Osteocyte (in vitro differentiated cells): ENCODE data around the gene SH3PXD2A. TPM values are rescaled to one million over a fixed set of nuclear protein-coding genes. Genes with fewer than 3 reads are reported as not detected.

Source experiments
- DNase-seq: peaks from one replicate; pipeline ENCODE4 v3.0.0; 2021; ENCODE audit warnings: mixed read lengths; ENCODE audit not compliant: unreplicated experiment; ENCODE audit errors: extremely low spot score
- H3K27ac Mint-ChIP-seq: one replicate; pipeline ENCODE4 v1.8.0; 2021; ENCODE audit warnings: mild to moderate bottlenecking, mixed read lengths; ENCODE audit not compliant: unreplicated experiment
- H3K27me3 Mint-ChIP-seq: one replicate; pipeline ENCODE4 v1.8.0; 2021; ENCODE audit warnings: mixed read lengths; ENCODE audit not compliant: unreplicated experiment
- H3K36me3 Mint-ChIP-seq: one replicate; pipeline ENCODE4 v1.8.0; 2021; ENCODE audit warnings: mixed read lengths; ENCODE audit not compliant: unreplicated experiment
- H3K4me1 Mint-ChIP-seq: one replicate; pipeline ENCODE4 v1.8.0; 2021; ENCODE audit warnings: mixed read lengths; ENCODE audit not compliant: unreplicated experiment
- H3K4me3 Mint-ChIP-seq: one replicate; pipeline ENCODE4 v1.8.0; 2021; ENCODE audit warnings: mild to moderate bottlenecking, moderate library complexity, mixed read lengths; ENCODE audit not compliant: unreplicated experiment
- H3K9me3 Mint-ChIP-seq: one replicate; pipeline ENCODE4 v1.8.0; 2021; ENCODE audit warnings: mixed read lengths; ENCODE audit not compliant: unreplicated experiment
- CTCF ChIP-seq: fragments of 200-600 bp; sonication (generic); IDR thresholded peaks from 2 replicates; pipeline ENCODE4 v1.5.0; 2021; ENCODE audit warnings: antibody characterized with exemption, mild to moderate bottlenecking, moderate library complexity
- total RNA-seq: library from RNA; stranded (reverse); gene quantifications from 2 replicates; pipeline ENCODE4 v1.2.1, GENCODE V29; 2021

SH3PXD2A gene
- total RNA-seq, 1 donor from 2014 or later: 43.0 TPM

DNA sequence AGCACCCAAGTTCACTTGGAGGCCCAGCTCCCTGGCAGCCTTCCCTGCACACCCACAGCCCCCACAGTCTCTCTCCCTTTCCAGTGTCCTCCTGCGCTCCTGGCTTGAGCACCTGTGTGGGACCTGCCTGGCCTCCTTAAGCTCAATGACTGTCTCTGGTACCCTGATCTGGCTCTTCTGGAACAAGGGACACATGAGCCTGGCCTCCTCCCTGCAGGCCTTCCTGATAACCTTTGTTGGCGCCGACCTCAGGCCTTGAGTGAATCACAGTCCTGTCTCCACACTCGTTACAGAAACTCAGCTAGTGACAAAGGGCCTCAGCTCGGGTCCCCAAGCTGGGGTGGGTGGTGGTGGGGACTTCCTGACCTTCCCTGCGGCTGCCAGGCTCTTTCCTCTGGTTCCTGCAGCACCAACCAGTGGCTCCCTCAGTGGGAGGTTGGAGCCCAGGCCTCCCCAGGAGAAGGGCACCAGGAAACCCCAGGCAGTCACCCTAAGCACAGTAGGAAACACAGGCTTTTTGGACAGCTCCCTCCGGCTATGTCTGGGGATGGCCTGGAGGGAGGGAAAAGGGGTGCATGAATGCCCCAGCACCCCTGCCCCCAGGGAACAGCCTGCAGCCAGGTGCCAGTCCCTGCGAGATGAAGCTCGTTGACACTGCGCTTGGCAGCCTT is 147.3 kb downstream of the SH3PXD2A start:
- Mint-ChIP-seq H3K27me3 (no peaks in the 10 kb centered on the region), H3K27ac (no peak overlapping the region), H3K4me3 (no peak overlapping the region), H3K9me3 (no peaks in the 10 kb centered on the region), H3K36me3 (no peaks in the 10 kb centered on the region), H3K4me1 (peaks cover 5% of the 10 kb centered on the region)
- no peak for DNase-seq
- no peak for TF ChIP-seq CTCF

- Mint-ChIP-seq H3K27ac (no peak overlapping the region), H3K36me3 (no peaks in the 10 kb centered on the region), H3K9me3 (no peaks in the 10 kb centered on the region), H3K4me1 (peaks cover 5% of the 10 kb centered on the region), H3K4me3 (no peak overlapping the region), H3K27me3 (no peaks in the 10 kb centered on the region)
- TF ChIP-seq CTCF: no peak
- no peak for DNase-seq
These were observed 148.6 kb downstream of the SH3PXD2A start for GRCh38 chr10:103706762-103707161.

DNA sequence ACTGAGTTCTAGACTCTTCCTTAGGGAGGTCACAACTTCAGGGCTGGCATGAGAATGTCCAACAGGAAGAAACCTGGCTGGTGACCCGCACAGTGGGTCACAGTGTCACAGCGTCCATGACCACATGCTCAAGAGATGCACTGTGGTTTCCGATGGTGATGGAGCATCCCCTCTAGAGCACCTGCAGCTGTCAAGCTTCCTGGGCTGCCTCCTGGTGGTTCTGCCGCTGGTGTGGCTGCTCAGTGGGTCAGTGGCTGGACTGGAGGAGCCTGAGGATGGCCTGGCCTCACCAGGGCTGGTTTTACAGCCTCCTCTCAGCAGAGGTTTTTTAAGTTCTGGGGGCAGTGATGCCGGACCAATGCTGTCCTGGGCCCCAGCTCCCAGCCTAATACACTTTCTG is 149.3 kb downstream of the SH3PXD2A start:
- Mint-ChIP-seq H3K27me3 (no peaks in the 10 kb centered on the region), H3K36me3 (no peaks in the 10 kb centered on the region), H3K9me3 (no peaks in the 10 kb centered on the region), H3K4me3 (no peak overlapping the region), H3K27ac (no peak overlapping the region), H3K4me1 (peaks cover 5% of the 10 kb centered on the region)
- DNase-seq: no peak
- TF ChIP-seq CTCF: peak; percentile 6

- Mint-ChIP-seq H3K36me3 (no peaks in the 10 kb centered on the region), H3K4me1 (peaks cover 3% of the 10 kb centered on the region), H3K9me3 (no peaks in the 10 kb centered on the region), H3K27ac (no peak overlapping the region), H3K4me3 (no peak overlapping the region), H3K27me3 (no peaks in the 10 kb centered on the region)
- DNase-seq: no peak
- no peak for TF ChIP-seq CTCF
These were observed 151.1 kb downstream of the SH3PXD2A start for GRCh38 chr10:103703941-103704919.
